Tibial nerve (tissue), 3 donors: ENCODE measurements around the gene PPM1M.

Experiments
- POLR2A ChIP-seq, 2 donors: fragments of 450-650 bp; IDR thresholded peaks; one replicate each; pipeline ENCODE4 v1.6.1; 2017; ENCODE audit warnings: antibody characterized with exemption in 2 of 2, mild to moderate bottlenecking in 2 of 2, moderate library complexity in 2 of 2
- TF ChIP-seq, protein P1 (sequence below), 5 experiments: fragments of 200-600 bp in 3 of 5; fragments of 450-650 bp in 2 of 5; sonication (generic) in 3 of 5; IDR thresholded peaks; one replicate each; pipeline ENCODE4 v1.5.1; 2016 to 2019; ENCODE audit warnings: antibody characterized with exemption in 5 of 5, mild to moderate bottlenecking in 3 of 5, moderate library complexity in 2 of 5

DNA sequence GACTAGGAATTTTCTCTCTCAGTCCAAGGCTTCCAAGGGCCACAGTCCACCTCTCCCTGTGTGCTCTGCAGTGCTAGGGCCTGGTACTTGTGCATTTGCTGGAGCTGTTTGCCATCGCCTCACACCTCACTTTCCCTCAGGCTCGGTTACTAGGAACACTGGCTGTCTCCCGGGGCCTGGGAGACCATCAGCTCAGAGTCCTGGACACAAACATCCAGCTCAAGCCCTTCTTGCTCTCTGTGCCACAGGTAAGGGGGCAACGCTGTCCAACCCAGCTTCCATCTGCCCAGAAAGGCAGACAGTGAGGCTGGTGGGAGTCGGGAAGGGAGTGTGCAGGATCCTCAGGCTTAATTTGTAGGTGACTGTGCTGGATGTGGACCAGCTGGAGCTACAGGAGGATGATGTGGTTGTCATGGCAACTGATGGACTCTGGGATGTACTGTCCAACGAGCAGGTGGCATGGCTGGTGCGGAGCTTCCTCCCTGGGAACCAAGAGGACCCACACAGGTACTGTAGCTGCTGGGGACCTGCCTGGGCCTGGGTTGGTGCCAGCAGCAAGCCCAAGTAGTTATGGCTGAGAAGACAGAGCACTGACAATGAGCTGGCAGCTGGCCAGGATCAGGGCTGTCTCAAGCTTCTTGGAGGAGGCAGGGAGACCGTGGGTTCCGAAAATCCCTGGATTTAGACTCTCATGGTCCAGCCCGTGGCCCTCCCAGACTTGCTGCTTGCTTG, 3.4 kb downstream of the PPM1M start:
- TF ChIP-seq, protein P1, sequence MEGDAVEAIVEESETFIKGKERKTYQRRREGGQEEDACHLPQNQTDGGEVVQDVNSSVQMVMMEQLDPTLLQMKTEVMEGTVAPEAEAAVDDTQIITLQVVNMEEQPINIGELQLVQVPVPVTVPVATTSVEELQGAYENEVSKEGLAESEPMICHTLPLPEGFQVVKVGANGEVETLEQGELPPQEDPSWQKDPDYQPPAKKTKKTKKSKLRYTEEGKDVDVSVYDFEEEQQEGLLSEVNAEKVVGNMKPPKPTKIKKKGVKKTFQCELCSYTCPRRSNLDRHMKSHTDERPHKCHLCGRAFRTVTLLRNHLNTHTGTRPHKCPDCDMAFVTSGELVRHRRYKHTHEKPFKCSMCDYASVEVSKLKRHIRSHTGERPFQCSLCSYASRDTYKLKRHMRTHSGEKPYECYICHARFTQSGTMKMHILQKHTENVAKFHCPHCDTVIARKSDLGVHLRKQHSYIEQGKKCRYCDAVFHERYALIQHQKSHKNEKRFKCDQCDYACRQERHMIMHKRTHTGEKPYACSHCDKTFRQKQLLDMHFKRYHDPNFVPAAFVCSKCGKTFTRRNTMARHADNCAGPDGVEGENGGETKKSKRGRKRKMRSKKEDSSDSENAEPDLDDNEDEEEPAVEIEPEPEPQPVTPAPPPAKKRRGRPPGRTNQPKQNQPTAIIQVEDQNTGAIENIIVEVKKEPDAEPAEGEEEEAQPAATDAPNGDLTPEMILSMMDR (IDR thresholded peaks at IDR 0.05) = no peak
- TF ChIP-seq POLR2A (IDR thresholded peaks at IDR 0.05) = no peak
